NCI-H510A treated with DMSO at 0.1 percent for 48 hours (cell line): ENCODE data around the gene GABBR2.
A peak's percentile ranks its signal among the peaks of the same experiment; 100 is the strongest.
"Not testable (repeated sequence)": the region's sequence is repeated elsewhere in the genome, so short reads cannot be mapped to it uniquely, and the experiment has no call there.

Experiments used
- DNase-seq: peaks from one replicate; lab custom pipeline; 2025; lab: John Stamatoyannopoulos, UW

GABBR2 gene

DNA sequence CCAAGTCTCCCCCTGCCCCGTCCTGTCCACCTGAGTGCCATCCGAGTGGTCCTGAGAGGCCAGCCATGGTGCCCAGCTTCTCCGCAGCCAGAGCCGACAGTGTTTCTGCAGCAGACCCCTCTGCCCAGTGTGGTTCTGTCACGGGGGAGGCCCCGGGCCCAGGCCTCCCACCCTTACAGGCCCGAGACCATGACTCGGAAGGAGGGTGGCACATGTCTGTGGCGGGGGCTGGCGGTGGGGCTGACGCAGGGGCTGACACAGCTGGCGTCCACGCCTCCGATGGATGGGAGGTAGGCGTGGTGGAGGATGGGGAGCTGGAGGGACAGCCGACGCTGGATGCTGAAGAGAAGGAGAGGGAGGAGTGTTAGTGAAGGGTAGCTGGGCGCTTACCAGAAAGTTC lies 418.3 kb downstream of the GABBR2 start:
- DNase-seq: no peak

DNA sequence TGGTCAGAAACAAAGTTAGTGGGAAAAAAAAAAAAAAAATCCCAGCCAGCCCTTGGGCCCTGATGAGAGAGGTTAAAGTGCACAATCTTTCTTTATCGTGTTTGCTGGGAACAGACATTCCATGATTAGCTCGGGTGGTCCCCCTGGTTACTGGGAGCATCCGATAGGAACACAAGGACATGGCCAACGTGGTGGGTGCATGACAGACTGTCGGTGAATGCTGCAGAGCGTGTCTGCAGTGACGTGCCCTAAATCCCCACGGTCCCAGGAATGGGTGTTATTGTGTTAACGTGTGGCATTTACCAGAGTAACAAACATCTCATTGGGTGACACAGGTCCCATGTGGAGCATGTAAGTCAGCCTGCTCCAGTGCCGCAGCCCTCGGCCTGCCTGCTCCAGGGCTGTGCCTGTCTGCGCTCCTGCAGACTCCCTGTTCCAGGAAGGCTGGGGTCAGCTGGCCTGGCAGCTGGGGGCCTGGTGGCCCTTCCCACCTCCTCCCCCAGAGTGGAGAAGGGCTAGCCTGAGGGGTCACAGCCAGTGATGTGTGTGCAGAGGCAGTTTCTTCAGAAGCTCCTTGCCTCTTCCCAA lies 419.0 kb downstream of the GABBR2 start:
- no peak for DNase-seq

DNA sequence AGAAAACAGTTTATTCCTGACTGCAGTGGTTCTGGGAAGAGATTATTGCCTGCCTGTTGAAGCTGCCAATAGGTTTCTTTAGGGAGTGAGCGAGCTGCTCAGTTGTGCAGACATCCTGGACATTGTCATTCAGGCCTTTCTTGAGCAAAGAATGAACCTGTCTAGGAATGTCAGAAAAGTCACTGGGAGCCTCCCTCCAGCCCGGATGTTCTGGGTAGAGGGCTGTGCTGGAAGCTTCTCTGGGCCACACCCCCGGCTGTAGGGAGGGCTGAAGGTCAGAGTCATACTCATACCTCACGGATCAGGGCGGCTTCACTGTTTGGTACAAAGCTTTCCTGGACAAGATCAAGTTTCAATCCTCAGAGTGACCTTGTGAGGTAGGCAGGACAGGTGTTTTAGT lies 419.9 kb downstream of the GABBR2 start:
- DNase-seq: no peak

DNA sequence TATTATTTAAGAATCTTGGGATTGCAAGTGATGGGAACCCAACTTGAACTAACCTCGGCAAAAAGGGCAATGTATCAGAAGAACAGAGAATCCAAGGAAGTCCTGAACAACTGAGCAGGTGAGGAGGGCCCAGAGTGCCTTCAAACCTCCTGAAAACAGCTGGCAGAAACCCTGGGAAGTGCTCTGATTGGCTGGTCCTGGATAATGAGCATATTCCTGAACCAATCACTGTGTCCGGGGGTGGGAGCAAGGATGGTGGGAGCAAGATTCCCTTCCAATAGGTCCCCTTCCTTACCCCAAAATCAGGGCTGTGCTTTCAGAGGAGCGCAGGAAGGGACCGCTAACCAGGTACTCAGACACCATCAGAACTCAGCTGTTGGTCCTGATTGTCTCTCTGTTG lies 421.4 kb downstream of the GABBR2 start:
- DNase-seq: no peak

DNA sequence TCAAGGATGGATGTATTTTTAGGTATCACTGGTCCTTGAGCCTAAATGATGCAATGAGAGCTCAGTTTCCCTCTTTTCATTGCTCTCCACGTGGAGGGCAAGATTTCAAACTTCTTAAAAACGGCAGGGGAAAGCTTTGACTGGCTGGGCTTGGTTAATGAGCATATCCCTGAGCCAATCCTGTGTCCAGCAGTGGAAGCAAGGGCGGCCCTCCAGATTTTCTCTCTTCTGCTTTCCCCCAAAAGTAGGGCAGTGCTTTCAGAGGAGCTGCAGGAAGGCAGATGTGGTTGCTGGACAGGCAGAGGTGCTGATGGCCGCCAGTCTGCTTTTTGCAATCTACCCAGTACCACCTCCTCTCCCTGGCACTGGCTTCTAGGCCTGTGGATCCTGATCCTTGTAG lies 423.3 kb downstream of the GABBR2 start:
- no peak for DNase-seq

DNA sequence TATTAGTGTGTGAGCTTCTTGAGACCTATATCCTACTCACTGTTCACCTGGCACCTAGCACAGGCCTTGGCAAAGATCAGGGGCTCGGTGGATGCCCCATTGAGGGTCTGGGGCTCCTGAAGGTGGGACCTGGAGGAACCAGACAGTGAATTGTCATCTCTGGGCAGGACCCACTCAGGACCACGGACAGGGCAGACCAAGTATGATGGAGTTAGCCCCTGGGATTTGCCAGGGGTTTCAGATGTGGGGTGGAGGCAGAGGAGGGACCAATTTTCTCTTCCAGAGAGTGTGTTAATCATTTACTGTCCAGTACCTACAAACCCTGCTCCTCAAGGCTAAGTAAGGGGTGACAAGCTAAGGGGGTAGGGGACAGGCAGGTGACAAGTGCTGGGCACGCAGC lies 424.0 kb downstream of the GABBR2 start:
- no peak for DNase-seq

DNA sequence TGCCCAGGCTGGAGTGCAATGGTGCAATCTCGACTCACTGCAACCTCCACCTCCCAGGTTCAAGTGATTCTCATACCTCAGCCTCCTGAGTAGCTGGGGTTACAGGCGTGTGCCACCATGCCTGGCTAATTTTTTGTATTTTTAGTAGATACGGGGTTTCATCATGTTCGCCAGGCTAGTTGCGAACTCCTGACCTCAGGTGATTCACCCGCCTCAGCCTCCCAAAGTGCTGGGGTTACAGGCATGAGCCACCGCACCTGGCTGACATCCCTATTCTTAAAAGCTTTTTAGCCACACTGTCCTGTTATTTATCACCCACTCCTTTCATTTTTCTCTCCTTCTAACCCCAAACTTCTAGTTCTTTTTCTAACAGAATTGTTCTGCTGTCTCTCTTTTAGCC lies 425.6 kb downstream of the GABBR2 start:
- not testable (repeated sequence) for DNase-seq

DNA sequence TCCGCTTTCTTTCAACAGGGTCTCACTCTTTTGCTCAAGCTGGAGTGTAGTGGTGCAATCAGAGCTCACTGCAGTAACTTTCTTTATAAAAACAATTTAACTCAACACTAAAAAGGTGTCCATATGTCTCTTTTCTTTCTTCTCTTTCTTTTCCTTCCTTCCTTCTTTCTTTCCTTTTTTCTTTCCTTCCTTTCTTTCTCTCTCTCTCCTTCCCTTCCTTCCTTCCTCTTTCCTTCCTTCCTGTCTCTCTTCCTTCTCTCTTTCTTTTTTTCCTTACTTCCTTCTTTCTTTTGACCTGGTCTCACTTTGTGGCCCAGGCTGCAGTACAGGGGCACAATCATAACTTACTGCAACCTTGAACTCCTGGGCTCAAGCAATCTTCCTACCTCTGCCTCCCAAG lies 427.5 kb downstream of the GABBR2 start:
- no peak for DNase-seq

DNA sequence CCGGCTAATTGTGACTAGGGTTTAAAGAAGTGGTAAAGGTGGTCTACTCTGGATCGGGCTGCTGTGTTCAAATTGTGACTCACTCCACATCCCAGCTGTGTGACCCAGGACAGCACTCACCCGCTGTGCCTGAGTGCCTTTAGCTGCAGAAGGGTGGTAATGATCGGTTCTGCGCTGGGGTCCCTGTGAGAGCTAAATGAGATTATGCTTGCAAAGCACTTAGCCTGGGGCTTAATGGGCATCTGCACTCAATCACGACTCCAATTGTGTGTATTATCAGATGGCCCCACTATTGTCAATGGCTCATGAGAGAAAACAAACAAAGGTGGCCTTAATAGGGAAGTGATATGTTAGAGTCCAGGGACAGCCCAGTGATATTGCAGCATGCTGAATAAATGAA lies 428.2 kb downstream of the GABBR2 start:
- peak; percentile 21 for DNase-seq

DNA sequence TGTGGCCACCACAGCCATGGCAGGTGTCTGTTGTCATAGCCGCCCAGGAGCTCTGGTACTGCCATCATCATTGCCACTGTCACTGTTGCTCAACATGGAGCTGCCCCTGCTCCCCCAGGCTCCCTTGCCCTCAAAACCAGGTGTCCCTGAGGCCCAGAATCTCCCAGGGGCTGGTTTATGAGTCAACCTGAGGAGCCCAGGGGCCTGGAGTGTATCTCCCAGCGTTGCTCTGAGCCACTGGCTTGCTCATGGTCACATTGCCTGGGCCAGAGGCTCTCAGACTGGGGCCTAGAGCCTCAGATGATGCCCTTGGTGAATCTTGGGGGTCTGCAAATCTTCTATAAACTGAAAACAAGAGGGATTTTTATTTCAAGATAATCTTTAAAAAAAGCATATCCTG lies 428.6 kb downstream of the GABBR2 start:
- DNase-seq: no peak

DNA sequence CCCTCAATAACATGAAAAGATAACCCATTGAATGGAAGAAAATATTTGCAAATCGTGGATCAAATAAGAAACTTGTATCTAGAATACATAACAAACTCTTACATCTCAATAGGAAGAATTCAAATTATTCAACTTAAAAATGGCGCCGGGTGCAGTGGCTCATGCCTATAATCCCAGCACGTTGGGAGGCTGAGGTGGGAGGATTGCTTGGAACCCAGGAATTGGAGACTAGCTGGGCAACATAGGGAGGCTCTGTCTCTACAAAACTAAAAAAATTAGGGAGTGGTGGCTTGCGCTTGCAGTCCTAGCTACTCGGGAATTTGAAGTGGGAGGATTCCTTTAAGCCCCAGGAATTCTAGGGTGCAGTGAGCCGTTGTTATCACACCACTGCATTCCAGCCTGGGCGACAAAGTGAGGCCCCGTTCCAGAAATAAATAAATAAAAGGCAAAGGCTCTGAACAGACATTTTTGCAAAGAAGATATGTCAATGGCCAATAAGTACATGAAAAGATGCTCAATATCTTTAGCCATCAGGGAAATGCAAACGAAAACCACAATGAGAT lies 431.7 kb downstream of the GABBR2 start:
- no peak for DNase-seq

DNA sequence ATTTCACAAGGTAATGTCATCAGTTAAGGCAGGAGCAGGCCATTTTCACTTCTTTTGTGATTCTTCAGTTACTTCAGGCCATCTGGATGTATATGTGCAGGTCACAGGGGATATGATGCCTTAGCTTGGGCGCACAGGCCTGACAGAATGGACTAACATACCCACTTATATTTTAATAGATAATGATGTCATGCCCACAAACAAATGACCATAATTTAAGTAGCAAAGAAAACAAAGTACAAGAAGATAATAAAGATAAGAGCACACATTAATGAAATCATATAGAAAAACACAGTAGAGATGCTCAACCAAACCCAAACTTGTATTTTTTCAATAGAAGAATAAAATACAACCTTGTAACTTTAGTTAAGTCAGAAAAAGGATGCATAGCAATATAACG lies 433.6 kb downstream of the GABBR2 start:
- no peak for DNase-seq

DNA sequence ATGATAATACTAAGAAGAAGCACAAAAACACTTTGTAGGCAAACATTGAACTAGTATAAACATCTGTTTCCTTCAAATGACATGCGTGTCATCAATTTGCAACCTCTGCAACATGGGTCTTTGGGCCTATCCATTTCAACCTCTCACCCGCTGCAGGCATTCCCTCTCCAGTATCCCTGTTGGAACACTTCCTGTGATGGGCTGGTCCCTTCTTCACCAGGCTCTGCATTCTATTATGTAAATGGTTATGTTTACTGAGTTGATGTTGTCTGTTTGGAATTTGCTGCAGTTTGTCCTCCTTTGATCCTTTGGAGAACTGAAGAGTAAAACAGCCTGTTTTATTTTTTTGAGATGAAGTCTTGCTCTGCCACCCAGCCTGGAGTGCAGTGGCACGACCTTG lies 436.7 kb downstream of the GABBR2 start:
- DNase-seq: no peak

DNA sequence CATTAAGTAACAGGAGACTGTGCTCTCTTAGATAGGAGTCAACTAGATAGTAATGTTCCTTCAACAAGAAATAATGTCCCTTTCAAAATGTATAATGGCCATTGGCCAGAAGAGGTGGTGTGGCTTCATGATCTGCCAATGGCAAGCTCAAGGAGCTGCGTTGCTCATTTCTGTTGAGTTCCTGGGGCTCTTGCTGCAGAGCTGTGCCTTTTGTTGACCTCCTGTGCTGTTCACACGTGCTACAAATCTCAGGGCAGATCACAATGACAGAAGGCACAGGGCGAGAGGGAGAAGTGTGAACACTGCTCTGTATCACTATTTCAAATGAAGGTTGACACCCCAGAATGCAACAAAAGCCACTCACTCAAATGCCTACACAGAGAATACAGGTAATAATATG lies 437.3 kb downstream of the GABBR2 start:
- no peak for DNase-seq

DNA sequence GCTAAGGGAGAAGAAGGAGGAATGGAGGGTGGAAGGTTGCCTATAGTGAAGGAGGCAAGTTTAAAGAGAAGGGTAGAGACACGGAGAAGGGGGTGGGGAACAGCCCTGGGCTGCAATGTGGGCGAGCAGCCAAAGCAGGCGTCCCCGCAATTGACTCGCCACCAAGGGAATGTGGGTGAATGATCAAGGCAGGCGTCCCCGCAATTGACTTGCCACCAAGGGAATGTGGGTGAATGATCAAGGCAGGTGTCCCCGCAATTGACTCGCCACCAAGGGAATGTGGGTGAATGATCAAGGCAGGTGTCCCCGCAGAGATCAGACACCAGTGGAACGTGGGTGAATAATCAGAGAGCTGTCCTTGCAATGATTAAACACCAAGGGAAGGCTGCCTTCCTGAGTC lies 438.5 kb downstream of the GABBR2 start:
- DNase-seq: not testable (repeated sequence)

DNA sequence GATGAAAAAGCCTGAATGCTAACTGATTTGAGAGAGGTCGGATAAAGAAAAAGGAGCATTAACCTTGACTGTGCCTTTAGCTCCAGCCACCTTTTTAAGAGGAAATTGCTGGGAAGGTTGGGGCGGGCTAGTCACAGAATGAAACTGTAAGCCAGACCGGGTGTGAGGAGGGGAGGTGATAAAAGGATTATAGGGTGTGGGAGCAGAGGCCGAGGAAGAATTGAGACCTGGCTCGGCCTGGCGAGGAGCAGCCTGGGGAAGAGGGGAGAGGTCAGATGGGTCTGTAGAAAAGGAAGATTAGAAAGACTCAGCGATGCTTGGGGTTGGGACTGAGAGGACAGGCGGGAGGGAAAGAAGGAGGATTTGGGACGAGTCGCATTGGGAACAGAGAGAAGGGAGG lies 439.1 kb downstream of the GABBR2 start:
- DNase-seq: not testable (repeated sequence)

DNA sequence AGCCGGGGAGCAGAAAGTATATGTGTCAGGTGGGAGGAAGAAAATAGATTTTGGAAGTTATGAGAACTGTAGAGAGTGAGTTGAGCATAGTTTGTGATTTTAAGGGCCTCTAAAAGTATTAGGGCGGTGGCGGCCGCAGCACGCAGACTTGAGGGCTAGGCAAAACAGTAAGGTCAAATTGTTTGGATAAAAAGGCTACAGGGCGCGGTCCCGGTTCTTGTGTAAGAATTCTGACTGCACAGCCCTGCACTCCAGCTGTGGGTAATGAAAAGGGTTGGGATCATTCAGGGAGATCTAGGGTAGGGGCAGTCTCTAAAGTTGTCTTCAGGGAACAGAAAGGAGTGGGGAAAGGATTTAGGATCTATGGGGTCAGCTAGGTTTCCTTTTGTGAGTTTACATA lies 441.2 kb downstream of the GABBR2 start:
- DNase-seq: not testable (repeated sequence)

DNA sequence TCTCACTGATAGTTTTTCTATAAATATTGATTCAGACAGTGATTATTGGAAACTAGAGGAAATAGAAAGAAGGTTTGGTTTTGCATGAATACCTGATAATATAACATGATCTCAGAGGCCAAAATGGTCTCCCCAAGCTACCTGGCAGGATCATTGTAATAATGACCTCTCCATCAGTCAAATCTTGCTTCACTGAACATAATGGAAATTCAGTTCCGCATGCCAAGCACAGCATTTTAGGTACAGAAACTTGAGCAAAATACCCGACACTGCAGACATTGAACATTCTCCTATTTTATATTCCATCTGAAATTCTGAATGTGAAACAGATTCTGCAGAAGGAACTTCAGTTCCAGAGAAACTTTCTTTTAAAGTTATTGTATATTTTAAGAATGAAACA lies 444.2 kb downstream of the GABBR2 start:
- DNase-seq: no peak

DNA sequence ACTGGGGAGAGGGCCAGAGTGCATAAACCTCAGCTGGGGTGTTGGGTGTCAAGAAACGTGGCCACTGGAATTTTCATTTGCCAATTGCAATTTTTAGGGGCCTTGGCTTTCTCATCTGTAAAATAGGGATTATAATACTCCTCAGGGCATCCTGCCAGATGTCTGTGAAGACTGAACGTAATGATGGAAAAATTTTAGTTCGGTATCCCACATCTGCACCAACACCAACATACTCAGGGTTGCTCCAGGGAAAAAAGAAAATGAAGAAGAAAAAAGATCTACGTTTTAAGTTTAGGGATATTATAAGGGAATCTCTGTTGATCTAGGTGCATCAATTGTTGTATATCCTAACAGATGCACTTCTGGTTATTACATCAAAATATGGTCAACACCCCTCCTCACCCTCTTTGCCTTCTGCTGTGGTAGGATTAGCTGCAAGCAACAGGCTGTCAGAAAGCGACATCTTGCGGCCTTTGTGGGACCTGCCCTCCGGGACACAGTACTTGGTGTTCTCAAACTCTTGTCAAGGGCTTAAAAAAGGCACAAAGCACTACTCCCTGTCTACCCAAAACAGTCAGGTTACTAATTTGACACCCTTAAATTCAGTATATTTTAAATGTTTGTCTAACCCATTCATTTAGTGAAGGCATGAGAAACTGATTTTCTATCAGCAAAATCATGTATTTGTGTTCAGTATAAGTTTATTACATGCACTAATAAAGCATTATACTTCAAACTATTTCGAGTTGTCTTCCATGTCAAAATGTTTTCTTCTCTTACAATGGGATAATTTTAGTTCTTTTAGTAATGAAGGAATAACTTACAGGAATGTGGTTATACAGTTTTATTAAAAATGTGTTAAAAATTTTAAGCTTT lies 445.0 kb downstream of the GABBR2 start:
- DNase-seq: peak; percentile 76

DNA sequence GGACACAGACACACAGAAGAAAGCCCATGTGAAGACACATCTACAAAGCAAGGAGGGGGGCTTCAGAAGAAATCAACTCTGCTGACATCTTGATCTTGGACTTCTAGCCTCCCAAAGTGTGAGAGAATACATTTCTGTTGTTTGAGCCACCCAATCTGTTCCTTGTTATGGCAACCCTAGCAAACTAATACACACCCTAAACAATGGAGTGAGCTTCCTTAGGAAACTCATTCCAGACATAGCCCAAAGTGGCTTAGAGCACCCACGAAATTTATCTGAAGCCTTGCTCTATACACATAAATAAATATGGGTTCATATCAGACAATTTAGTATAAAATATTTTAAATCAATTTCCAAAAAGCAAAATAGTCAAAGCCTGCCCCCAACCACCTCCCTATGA lies 445.7 kb downstream of the GABBR2 start:
- no peak for DNase-seq

DNA sequence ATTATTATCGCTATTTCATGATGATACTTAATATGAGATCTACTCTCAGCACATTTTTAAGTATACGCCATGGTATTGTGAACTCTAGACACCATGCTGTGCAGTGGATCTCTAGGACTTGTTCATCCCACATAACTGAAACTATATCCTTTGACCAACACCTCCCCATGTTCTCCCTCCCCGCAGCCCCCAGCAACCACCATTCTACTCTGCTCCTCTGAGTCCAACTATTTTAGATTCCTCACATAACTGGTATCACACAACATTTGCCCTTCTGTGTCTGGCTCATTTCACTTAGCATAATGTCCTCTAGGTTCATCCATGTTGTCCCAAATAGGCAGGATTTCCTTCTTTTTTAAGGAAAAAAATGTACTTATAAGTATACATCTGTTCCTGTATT lies 446.7 kb downstream of the GABBR2 start:
- no peak for DNase-seq

DNA sequence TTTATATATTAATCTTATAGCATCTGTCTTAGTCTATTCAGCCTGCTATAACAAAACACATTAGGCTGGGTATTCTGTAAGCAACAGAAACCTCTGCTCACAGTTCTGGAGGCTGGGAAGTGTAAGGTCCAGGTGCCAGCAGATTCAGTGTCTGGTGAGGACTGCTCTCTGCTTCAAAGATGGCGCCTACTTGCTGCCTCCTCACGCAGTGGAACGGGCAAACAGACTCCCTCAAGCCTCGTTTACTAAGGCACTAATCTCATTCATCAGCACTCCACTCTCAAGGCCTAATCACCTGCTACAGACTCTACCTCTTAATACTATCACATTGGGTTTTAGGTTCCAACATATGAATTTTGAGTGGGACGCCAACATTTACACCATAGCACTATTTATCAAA lies 448.1 kb downstream of the GABBR2 start:
- no peak for DNase-seq

DNA sequence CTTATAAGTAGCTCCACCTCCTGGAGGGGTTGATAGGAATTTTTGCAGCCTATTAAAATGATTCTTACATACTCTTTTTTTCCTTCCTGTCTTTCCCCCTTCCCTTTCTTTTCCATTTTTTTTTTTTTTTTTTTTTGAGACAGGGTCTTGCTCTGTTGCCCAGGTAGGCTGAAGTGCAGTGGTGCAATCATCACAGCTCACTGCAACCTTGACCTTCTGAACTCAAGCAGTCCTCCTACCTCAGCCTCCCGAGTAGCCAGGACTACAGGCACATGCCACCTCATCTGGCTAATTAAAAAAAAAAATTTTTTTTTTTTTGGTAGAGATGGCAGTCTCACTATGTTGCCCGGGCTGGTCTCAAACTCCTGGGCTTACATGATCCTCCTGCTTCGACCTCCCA lies 448.9 kb downstream of the GABBR2 start:
- DNase-seq: no peak

DNA sequence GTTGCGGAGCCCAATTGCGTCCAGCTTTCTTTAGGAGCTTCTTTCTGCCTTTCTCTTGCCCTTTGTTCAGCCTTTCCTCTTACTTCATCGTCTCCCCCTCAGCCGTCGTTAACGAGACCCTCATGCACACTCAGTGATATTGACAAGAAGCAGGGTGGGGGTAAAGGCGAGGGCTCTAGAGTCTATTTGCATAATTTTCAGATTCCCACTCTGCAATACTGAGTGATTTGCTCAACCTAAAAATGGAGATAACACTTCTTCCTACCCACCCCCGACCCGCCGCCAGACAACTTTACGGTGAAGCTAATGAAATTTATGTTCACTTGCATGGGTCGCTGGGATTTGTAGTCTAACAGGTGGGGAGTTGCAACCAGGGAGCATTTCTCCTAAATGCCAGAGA lies 452.0 kb downstream of the GABBR2 start:
- peak; percentile 33 for DNase-seq
